ENCODE measurements around the gene FMR1NB.

- TF ChIP-seq CTCF (conservative IDR thresholded peaks at IDR 0.05; ENCODE audit: low read length) (no peak), EZH2phosphoT487 (IDR thresholded peaks at IDR 0.05; ENCODE audit: borderline replicate concordance) (no peak)
These were observed 86.1 kb downstream of the FMR1NB start for GRCh38 chrX:148067285-148067684.
